Small intestine (tissue), 16 donors: ENCODE results near the gene CD247. TPM values are rescaled to one million over a fixed set of nuclear protein-coding genes. Genes with fewer than 3 reads are reported as not detected.

ENCODE experiments used
- DNase-seq, 2 donors: peaks; one replicate each; pipeline versions ENCODE4 v3.0.0 to v3.0.0-alpha.2; 2013
- FAIRE-seq: peaks from 2 replicates; lab custom pipeline; 2012; peaks lifted over from hg19 to GRCh38; lab: Jason Lieb, UNC
- H3K27ac ChIP-seq, 3 donors: one replicate each; pipeline ENCODE4 v1.5.1; 2013; ENCODE audit warnings: low read length in 2 of 3, mild to moderate bottlenecking in 2 of 3, control low read depth in 1 of 3, inconsistent platforms in 1 of 3, low read depth in 1 of 3, moderate library complexity in 1 of 3
- H3K27me3 ChIP-seq, 3 donors: one replicate each; pipeline ENCODE4 v1.6.1; 2013; ENCODE audit warnings: low read length in 3 of 3, inconsistent platforms in 1 of 3; ENCODE audit not compliant: control insufficient read depth in 3 of 3, insufficient read depth in 3 of 3
- H3K36me3 ChIP-seq, 3 donors: one replicate each; pipeline ENCODE4 v1.6.1; 2013; ENCODE audit warnings: low read length in 3 of 3, inconsistent platforms in 1 of 3, low read depth in 1 of 3, mild to moderate bottlenecking in 1 of 3, moderate library complexity in 1 of 3; ENCODE audit not compliant: control insufficient read depth in 3 of 3, insufficient read depth in 2 of 3
- H3K4me1 ChIP-seq, 3 donors: one replicate each; pipeline ENCODE4 v1.6.1; 2013; ENCODE audit warnings: low read length in 2 of 3, inconsistent platforms in 1 of 3, low read depth in 1 of 3, mild to moderate bottlenecking in 1 of 3, moderate library complexity in 1 of 3; ENCODE audit not compliant: control insufficient read depth in 3 of 3, insufficient read depth in 2 of 3
- H3K4me3 ChIP-seq, 3 donors: one replicate each; pipeline ENCODE4 v1.5.1; 2013; ENCODE audit warnings: low read length in 3 of 3, control low read depth in 1 of 3, inconsistent platforms in 1 of 3, low read depth in 1 of 3, mild to moderate bottlenecking in 1 of 3, moderate library complexity in 1 of 3
- H3K9me3 ChIP-seq, 2 donors: one replicate each; pipeline ENCODE4 v1.6.1; 2013; ENCODE audit warnings: low read depth in 1 of 2, low read length in 1 of 2; ENCODE audit not compliant: control insufficient read depth in 2 of 2, insufficient read depth in 1 of 2
- WGBS, 3 donors: extraction: QIAGEN DNeasy Blood & Tissue Kit; methylation state at CpG; one replicate each; pipeline ENCODE4 v1.1.7; 2013; 5-methylcytosine and 5-hydroxymethylcytosine counted together
- long read RNA-seq, 10 donors: transcript quantifications; one replicate each; lab custom pipeline, GENCODE V29; 2026
- polyA plus RNA-seq, 4 donors: library from polyadenylated mRNA; stranded (reverse) in 3 of 4; unstranded in 1 of 4; fragments of 200-250 nt in 3 of 4; fragments of 120-200 nt in 1 of 4; gene quantifications; one replicate each; pipeline versions ENCODE4 v1.2.1 to v1.2.3, GENCODE V29; 2013
- donor health status: healthy with polysubstance abuse.
- donor health status: control.
- donor health status: control.
- donor health status: Bipolar disorder and iron deficiency.
- donor health status: healthy.

CD247 gene
- polyA plus RNA-seq: 1 to 10 TPM in 3 of 4 donors, under 1 TPM in 1; 0.45 to 5.0 (median 3.2) TPM
- long read RNA-seq, donor 1: 0 reads
- long read RNA-seq, donor 2: 0 reads
- long read RNA-seq, donor 3, partial matches to known transcripts: 10 of 11 reads
- long read RNA-seq, donor 3, other reads (novel, unspliced or antisense): 0 of 11 reads
- long read RNA-seq, donor 4: 0 reads
- long read RNA-seq, donor 5, partial matches to known transcripts: 0 of 1 reads
- long read RNA-seq, donor 5, other reads (novel, unspliced or antisense): 0 of 1 reads
- long read RNA-seq, donor 6, partial matches to known transcripts: 0 of 1 reads
- long read RNA-seq, donor 6, other reads (novel, unspliced or antisense): 0 of 1 reads
- long read RNA-seq, donor 7: 0 reads
- long read RNA-seq, donor 8: 0 reads
- long read RNA-seq, donor 9: 0 reads
- long read RNA-seq, donor 10: 0 reads

GRCh38 chr1:167518331-167518700 lies at the start of gene CD247:
CD247 (minus strand) TSS chr1:167518529; CDS start chr1:167518465, 64 bp downstream.
- FAIRE-seq (no peak), DNase-seq (peak in 1 of 2 donors; percentile 57)
- Histone ChIP-seq H3K4me3 (peak within 1 kb of the TSS; percentile 3 to 61 (median 28)), H3K27me3 (no peaks in the 10 kb centered on the region), H3K36me3 (no peaks in the 10 kb centered on the region), H3K4me1 (peaks cover 0 to 4% (median 0%) of the 10 kb centered on the region in 3 donors), H3K27ac (peak within 1 kb of the TSS in 2 of 3 donors; percentile 43 to 91), H3K9me3 (no peaks in the 10 kb centered on the region)
- 74 to 91% (median 77%) methylated on average over 14 of the region's 14 CpGs for WGBS, 3 donors

DNA sequence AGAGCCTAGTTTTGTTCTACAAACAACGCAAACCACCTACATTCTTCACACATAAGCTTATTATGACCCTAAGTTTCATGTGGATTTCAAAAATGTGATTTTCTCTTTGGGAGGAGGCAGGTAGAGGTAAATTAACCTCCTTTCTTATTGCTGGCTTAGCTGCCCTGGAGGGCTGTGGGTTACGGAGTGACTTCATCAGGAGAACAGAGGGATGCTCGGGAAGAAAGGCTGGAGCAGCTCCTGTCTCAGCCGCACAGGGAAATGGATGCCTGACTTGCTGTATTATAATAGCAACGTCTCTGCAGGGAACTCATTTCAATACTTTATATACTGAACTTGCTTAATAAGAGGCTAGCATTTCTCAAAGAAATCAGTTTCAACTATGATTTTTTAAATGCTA lies 49.3 kb upstream of the CD247 start:
- Histone ChIP-seq H3K27ac (no peak overlapping the region), H3K4me3 (no peak overlapping the region), H3K27me3 (no peaks in the 10 kb centered on the region), H3K4me1 (no peaks in the 10 kb centered on the region), H3K36me3 (no peaks in the 10 kb centered on the region), H3K9me3 (no peaks in the 10 kb centered on the region)
- no peak for FAIRE-seq
- WGBS, 3 donors: 76 to 88% (median 87%) methylated on average over 5 of the region's 5 CpGs
- no peak for DNase-seq

GRCh38 chr1:167566766-167567165 lies 48.4 kb upstream of the CD247 start:
- no peak overlapping the region for H3K4me3 ChIP-seq
- H3K9me3 ChIP-seq: no peaks in the 10 kb centered on the region
- H3K27me3 ChIP-seq: no peaks in the 10 kb centered on the region
- FAIRE-seq: no peak
- H3K27ac ChIP-seq: no peak overlapping the region
- no peak for DNase-seq
- H3K4me1 ChIP-seq: no peaks in the 10 kb centered on the region
- WGBS, 3 donors: 78 to 84% (median 79%) methylated on average over 3 of the region's 3 CpGs
- H3K36me3 ChIP-seq: no peaks in the 10 kb centered on the region

DNA sequence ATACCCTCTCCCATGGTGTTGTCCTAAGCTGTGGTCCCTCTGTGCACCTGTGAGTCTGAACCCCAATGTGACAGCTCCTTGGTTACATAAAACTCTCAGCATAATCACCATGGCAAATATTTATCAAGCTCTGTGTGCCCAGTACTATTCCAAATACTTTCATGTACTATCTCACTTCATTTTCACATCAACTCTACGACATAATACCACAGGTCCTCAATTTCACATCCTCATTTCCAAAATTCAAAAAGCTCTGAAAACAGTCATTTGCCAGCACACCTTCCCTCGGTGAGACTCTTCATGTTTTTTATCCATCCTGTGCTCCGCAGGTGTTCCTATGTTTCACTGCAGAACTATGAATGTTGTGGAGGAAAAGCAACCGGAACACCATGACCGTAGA lies 47.6 kb upstream of the CD247 start:
- FAIRE-seq (no peak), DNase-seq (no peak)
- Histone ChIP-seq H3K27ac (no peak overlapping the region), H3K9me3 (no peaks in the 10 kb centered on the region), H3K4me1 (no peaks in the 10 kb centered on the region), H3K4me3 (no peak overlapping the region), H3K36me3 (no peaks in the 10 kb centered on the region), H3K27me3 (no peaks in the 10 kb centered on the region)
- 85 to 88% (median 86%) methylated on average over 5 of the region's 5 CpGs for WGBS, 3 donors

DNA sequence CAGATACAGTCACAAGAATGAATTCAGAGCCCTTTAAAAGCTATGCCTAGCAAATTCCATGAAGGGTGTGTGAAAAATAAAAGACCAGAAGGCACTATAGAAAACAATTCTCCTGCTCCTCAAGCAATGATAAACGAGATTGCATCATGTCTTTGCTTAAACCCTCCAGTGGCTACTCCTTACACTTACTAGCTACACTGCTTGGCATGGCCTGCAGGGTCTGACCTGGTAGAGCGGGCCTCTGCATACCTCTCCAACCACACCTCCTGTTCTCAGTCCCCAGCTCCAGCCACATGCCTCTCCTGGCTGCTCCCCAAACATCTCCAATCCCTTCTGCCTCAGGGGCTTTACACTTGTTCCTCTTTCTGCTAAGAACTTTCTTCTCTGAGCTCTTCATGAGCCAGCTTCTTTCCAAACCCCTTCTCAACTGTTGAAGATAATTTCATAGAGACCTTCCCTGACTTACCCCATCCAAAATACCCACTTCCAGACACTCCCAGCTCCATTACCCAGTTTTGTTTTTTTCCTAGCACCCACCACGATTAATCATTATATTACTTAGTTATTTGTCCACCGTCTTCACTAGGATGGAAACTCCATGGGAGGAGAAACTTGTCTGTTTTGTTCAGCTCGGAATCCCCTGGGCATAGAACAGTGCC lies 46.4 kb upstream of the CD247 start:
- 75 to 83% (median 76%) methylated on average over 5 of the region's 5 CpGs for WGBS, 3 donors
- H3K9me3 ChIP-seq: no peaks in the 10 kb centered on the region
- H3K27ac ChIP-seq: no peak overlapping the region
- no peaks in the 10 kb centered on the region for H3K27me3 ChIP-seq
- FAIRE-seq (no peak), DNase-seq (no peak)
- no peaks in the 10 kb centered on the region for H3K36me3 ChIP-seq
- H3K4me1 ChIP-seq: no peaks in the 10 kb centered on the region
- no peak overlapping the region for H3K4me3 ChIP-seq

DNA sequence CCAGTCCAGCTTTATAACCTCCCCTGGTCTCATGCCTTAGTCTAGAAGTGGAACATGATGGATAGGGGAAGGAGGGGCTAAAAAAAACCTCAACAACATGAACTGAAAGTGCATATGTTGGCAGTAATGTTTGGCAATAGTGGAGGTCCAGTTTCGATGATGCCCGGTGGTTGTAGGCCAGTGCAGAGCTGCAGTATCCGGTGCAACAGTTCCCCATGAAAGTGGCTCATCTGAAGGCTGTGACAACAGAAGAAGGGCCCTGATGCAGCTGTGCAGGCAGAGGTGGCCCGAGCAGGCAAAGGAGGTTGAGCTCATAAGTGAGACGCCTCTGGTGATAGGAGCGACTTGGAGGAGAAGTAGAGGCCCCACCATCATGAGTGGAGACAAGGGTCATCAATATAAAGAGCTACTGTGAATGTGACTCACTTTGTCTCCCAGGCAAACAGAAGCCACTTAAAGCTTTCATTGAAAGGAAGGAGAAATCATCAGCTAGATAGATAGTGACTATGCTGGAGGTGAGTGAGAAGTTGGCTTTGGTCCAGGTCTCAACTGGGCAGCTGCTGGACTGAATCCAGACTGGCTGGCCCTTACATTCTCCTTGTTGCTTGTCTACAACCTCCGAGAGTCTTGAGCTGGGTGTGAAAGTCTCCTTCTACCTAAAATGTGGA lies 45.4 kb upstream of the CD247 start:
- no peaks in the 10 kb centered on the region for H3K27me3 ChIP-seq
- H3K9me3 ChIP-seq: no peaks in the 10 kb centered on the region
- no peaks in the 10 kb centered on the region for H3K36me3 ChIP-seq
- no peak overlapping the region for H3K27ac ChIP-seq
- FAIRE-seq (no peak), DNase-seq (no peak)
- 56 to 75% (median 73%) methylated on average over 7 of the region's 7 CpGs for WGBS, 3 donors
- H3K4me3 ChIP-seq: no peak overlapping the region
- no peaks in the 10 kb centered on the region for H3K4me1 ChIP-seq

- no peak overlapping the region for H3K4me3 ChIP-seq
- FAIRE-seq (no peak), DNase-seq (no peak)
- H3K9me3 ChIP-seq: no peaks in the 10 kb centered on the region
- H3K4me1 ChIP-seq: no peaks in the 10 kb centered on the region
- H3K36me3 ChIP-seq: no peaks in the 10 kb centered on the region
- H3K27me3 ChIP-seq: no peaks in the 10 kb centered on the region
- 79 to 89% (median 81%) methylated on average over 1 of the region's 1 CpG for WGBS, 3 donors
- H3K27ac ChIP-seq: no peak overlapping the region
These were observed 44.4 kb upstream of the CD247 start for GRCh38 chr1:167562702-167563101.

- Histone ChIP-seq H3K9me3 (no peaks in the 10 kb centered on the region), H3K27me3 (no peaks in the 10 kb centered on the region), H3K27ac (no peak overlapping the region), H3K4me3 (no peak overlapping the region), H3K36me3 (no peaks in the 10 kb centered on the region), H3K4me1 (no peaks in the 10 kb centered on the region)
- FAIRE-seq (no peak), DNase-seq (no peak)
- WGBS, 3 donors: 89 to 97% (median 93%) methylated on average over 6 of the region's 6 CpGs
These were observed 43.4 kb upstream of the CD247 start for GRCh38 chr1:167561753-167562152.
